GM19455 (cell line): ENCODE results near the gene MEST.
"Not testable (repeated sequence)": the region's sequence is repeated elsewhere in the genome, so short reads cannot be mapped to it uniquely, and the experiment has no call there.

Source experiments
- ATAC-seq: cut with Tn5 transposase; IDR thresholded peaks from one replicate; pipeline ENCODE4 v1.9.1; 2021; ENCODE audit not compliant: unreplicated experiment

The MEST gene

DNA sequence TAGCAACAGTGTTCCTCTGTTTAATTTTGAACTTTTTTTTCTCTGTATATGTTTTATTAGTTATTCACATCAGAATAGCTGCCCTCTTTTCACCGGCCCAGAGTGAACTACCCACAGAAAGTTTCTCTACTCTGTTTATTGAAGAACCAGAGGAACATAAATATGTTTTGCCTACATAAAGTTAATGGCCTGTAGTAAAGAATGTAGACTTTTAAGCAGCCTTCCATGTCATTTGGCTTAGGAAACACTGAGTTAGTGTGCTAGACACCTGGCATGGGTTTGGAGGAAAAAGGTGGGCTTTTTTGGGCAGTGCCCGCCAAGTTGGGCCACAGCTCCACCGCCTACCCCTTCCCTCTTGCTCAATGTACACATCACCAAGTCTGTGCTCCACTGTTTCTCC lies 8.9 kb upstream of the MEST start:
- ATAC-seq = no peak

DNA sequence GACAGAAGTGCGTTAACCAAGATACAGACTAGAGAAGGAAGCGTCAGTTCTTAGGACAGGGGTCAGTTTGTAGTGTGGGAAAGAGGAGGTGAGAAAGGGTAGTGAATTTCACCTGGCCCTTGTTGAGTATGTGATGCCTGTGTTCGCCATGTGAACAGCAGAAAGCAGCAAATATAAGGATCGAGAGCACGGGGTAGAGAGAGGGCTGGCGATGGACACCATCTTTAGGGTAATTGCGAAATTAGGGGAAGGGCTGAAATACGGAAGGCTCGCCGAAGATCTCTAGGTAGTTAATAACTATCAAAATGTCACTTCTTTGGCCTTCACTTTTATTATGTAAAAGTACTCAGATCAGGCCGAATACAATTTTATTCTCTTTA lies 6.2 kb upstream of the MEST start:
- ATAC-seq = no peak

DNA sequence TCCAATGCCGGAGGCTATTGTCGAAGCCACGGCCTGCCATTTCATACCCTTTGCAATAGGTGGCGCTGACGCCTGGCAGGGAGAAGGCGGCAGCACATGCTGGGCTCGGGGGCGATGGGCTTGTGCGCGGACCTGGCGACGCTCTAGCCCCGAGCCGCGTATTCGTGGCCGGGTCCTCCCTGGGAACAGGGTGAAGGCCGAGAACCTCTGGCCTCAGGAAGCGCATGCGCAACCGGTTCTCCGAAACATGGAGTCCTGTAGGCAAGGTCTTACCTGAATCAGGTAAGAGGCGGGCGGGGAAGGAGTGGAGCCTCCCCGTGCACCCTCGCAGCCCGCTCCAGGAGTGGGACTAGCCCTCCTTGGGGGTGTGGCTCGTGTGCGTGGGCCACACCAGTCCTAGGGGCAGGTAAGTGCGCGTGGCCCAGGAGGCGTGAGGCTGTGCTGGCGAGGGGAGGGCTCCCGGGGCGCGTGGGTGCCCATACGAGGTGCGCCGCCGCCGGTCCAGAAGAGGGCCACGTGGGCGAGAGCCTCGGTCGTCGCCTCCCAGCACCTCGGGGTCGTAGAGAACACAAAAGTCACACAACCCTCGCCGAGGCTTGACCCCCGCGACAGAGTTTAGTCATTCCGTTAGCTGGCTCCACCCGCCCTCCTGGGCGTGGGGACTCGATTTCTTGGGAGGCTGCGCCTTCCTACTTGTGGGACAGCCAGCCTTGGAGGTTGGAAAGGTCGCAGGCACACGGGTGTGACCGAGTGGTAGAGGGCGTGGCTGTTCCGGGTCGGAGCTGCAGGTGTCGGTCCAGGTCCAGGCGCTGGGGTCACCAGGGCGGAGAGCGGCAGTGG lies 5.6 kb upstream of the MEST start:
- peak; percentile 51 for ATAC-seq

DNA sequence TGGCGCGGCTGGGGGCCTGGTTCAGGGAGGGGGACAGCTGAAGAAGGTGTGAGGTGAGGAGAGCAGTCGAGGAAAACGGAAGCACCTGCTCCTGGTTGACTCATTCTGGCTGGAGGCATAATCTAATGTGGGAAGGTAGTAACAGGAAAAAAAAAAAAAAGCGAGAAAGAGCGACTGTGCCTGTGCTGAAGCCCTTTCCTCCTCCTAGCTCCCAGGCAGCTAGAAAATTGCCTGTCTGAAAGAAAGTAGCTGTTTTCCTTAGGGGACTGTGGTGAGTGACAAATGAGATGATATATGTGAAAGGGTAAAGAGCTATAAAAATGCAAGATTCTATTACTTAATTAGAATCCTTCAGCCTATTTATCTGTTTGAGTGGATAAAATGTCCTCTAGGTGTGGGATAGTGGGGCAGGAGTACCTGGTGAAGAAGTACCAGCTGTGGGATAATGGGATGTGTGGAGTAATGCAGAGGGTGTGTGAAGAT lies 4.9 kb upstream of the MEST start:
- ATAC-seq = no peak

DNA sequence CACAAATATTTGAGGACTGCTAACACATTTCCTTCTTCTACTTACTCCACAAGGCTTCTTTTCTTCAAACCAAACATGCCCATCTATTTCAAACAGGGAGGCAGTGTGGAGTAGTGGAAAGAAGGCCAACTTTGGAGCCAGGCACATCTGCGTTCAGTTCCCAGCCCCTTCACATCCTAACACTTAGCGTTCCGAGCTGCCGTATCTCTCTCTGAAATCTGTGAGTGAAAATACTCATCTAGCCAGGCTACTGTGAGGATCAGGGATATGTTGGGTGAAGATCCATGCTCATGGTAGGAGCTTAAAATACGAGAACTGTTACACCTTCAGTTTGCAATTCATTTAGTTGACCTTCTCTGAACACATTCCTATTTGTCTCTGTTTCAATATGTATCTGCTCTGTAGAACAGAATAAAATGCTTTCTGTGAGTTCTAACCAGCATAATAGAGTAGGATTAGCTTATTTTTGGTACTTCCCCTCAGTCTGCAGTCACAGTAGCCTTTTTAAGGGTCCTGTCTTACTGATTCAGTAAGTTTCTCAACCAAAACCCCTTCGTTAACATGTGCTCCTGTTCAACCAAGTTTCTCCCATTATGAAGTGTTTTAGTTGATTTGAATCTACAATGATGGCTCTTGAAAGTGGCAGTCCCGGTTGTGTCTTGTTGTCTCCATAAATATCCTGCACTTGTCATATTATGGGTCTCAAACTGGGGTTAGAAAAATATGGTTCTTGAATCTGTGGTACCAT lies 3.3 kb upstream of the MEST start:
- no peak for ATAC-seq

DNA sequence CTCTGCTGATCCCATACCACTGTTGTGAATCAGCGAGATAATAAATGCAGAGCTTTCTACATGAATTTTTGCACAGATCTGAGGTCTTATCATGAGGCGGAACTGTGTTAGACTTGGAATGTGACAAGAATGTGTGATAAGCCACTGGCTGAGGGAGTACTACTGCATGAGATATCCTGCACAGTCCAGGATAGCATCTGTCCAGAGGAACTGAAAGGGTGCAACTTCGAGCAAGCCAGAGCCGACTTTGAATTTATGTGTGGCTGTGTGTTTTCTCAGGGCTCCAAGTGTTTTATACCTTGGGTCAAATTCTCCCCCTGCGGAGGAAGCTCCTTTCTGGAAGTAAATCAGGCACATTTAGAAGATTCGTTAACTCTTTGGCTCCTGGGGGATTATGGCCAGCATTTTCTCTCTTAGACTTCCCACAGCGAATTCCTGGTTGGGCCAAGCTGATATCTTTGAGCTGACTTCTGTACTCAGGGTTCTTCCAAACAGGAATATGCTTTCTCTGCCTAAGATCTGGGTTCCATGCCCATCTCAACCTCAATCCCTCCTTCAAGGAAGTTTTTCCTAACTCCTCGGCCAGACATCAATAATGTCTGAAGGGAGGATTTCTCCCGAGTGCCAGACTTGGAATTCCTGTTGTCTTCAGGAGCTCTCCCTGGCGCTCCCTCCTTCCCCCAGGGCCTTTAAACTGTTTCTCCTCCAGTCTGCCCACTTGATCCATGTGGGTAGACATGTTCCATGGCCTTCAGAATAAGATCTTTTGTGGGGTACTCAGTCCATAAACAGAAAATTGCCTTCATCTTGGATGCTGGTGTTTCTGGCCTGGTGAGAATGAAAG lies 2.5 kb upstream of the MEST start:
- no peak for ATAC-seq

DNA sequence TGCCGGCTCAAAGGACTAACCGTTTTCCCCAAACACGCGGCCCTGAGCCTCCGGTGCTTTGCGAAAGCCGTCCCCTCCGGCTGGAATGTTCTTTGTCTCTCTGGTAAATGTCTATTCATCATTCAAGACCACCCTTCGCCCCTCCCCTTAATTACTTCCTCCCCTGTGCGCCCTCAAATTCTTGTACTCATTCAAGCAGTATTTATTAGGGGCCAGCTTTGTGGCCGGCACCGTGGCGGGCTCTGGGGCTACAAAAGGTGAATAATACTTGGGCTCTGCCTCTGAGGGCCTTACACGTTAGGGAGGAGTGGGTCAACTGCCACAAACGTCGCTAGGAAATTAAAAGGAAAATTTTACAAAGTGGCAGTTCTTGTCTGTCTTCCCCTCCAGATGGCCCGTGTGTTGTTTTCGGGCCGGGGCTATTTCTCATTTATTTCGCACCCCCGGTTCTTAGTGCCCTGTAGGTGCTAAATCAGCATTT lies 1.5 kb upstream of the MEST start:
- no peak for ATAC-seq

DNA sequence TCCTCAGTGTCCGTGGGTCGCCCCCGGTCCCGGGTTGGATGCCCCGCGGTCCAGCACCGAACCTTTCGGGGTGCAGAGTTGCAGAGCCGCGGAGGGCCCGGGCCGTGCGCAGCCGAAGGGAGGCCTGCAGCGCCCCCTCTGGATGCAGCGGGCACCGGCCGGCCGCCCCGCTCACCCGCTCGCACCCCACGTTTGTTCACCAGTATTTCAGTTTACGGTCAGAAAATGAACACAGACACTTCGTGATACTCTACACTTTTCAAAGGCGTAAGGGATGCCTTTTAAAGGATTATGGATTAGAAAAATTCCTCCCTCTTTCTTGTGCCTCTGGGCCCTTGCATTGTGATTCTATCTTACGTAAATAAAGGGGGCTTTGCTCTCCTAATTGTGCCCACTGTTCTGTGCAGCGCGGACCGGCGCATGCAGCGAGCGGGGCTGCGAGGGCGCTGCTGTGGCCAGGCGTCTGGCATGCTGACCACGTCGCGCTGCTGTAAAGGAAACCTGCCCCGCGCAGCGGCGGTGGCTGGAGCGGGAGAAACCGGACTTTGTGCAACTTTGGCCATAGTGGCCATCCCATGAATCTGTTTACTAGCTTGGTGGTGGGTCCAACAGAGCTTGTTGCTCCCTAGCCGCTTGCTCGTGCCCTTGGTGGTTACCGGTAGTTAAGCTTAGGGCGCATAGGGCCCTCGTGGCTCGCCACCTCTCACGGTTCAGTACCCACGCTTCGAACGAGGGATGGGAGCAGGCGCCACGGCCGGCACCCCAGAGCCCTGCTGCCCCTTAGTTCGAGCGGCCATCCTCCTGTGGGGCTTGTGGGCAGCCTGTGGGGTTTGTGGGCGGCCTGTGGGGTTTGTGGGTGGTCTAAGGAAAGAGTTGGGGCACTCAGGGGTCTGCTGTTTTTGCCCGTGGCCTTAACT lies 739 bp upstream of the MEST start:
- no peak for ATAC-seq

DNA sequence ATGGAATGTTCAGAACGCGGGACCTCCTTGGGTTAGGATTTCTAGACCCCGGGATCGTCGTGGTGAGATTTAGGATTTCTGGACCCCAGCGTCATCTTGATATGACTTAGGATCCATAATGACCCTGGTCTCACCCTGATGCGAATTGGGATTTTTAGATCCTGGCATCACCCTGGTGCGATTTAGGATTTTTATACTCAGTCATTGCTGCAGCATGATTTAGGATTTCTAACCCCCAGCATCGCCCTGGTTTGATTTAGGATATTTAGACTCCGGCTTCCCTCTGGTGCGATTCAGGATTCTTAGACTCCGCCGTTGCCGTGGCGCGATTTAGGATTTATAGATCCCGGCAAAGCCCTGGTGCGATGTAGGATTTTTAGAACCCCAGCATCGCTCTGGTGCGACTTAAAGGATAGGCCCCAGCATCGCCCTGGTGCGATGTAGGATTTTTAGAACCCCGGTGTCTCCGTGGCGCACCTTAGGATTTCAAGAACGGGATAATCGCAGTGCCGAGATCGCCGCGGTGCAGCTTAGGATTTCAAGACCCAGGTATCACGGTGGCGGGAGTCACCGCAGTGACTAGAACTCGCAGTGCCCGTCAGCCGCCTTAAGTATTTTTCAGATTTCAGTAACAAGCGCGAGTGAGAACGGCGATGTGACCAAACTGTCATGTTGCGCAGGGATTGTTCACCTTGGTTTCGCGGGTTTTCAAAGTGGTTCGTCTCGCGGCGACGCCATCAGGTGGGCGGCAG lies 814 bp downstream of the MEST start:
- ATAC-seq = no peak

DNA sequence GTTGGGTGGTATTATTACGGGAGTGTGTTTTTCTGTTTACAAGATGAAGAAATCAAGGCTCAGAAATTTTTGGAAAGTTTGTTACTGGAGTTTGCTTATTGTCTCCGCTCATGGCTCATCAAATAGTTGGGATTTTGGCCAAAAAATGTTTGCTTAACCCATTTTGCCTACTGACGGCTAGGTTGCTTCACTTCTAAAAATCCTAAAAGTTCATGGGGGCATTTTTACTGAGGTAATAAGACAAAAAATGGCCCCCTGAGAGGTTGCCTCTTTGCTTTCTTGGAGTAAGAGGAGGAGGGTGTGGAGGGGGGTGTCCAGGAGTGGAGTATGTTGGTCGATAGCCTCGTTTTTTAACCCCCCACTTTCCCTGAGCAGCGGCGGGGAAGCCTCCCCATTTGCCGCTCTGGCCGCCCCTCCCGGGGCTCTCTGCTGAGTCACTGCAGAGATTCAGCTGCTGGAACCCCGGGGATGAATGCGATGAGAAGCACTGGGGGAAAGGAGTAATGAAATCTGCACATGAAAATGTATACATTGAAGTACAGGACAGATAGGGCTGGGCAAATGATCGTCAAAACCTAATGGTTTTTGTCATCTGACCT lies 1.5 kb downstream of the MEST start:
- no peak for ATAC-seq

DNA sequence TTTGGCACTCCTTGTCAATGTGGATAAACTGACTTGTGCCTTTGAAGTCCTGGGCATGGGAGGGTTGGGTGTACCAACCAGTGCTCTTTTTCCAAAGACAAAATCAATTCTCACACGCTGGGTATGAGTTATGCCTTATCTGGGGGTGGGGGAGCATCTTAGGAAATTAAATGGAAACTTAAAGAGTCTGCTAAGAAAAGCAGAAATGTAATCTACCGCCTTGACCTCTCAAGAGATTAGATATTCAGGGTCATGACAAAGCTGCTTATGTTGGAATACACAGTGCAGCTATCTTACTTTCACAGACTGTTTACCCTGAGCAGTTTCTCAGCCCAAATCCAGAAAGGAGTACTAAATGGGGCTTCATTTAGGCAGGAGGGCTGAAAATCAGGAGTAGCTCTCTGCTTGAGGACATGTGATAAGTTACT lies 2.6 kb downstream of the MEST start:
- no peak for ATAC-seq

DNA sequence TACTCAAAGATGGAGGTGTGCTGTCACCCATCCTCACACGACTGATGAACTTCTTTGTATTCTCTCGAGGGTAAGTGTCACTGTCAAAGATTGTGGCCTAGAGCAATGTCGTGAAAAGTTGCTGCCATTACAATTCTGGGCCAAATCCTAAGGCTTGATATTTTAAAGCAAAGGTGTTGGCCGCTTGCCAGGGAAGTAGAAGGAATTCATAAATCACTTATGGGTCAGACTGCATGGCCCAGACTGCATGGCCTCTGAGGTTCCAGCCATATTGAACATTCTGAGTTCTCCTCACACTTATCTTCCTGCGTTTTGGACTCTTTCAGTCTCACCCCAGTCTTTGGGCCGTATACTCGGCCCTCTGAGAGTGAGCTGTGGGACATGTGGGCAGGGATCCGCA lies 8.6 kb downstream of the MEST start:
- ATAC-seq = no peak

DNA sequence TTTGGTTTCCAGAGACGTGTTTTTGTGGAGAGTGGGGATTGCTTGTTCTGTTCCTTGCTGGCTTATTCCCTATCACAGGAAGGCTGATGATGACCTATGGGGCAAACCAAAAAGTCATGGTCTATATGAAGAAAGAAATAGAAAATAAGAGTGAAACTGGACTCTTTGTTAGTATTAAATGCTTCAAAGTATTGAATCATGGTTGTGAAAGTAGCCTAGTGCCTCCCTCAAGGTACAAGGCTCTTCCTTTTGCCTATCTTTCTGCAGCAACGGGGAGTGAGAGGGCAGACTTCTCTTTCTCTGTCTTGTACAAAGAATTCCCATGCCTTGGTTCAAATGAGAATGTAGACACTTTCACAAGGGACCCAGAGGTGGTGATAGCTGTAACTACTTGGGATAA lies 9.0 kb downstream of the MEST start:
- ATAC-seq = no peak

DNA sequence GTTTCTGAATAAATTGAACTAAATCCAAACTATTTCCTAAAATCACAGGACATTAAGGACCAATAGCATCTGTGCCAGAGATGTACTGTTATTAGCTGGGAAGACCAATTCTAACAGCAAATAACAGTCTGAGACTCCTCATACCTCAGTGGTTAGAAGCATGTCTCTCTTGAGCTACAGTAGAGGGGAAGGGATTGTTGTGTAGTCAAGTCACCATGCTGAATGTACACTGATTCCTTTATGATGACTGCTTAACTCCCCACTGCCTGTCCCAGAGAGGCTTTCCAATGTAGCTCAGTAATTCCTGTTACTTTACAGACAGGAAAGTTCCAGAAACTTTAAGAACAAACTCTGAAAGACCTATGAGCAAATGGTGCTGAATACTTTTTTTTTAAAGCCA lies 13.9 kb downstream of the MEST start:
- no peak for ATAC-seq

DNA sequence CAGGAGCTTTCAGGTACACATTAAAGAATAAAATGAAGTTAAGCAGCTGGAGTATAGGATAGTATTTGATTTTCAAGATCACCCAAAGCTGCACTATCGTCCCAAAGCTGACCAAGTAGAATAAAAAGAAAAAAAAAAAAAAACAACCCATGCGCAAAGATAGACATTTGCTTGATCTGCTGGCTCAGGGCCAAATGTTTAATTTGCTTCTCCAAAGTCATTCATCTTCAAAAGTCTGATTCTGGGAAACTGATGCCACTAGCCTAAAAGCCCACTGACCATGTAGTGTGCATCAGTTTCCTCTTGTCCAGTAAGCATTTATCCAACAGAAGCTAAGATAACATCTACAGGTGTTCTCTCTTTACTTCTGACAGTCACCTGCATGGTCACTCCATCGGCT lies 14.5 kb downstream of the MEST start:
- no peak for ATAC-seq

DNA sequence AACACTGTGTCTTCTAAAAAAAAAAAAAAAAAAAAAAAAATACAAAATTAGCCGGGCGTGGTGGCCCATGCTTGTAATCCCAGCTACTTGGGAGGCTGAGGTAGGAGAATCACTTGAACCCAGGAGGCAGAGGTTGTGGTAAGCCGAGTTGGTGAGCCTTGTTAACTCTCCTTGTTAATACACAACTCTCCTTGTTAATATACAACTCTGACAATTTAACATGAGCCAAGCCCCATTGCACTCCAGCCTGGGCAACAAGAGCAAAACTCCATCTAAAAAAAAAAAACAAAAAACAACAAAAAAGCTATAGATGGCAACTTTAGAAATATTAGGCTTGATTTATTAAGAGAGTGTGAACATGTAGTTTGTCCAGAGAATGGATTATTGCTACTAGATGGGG lies 20.2 kb downstream of the MEST start:
- ATAC-seq = not testable (repeated sequence)

DNA sequence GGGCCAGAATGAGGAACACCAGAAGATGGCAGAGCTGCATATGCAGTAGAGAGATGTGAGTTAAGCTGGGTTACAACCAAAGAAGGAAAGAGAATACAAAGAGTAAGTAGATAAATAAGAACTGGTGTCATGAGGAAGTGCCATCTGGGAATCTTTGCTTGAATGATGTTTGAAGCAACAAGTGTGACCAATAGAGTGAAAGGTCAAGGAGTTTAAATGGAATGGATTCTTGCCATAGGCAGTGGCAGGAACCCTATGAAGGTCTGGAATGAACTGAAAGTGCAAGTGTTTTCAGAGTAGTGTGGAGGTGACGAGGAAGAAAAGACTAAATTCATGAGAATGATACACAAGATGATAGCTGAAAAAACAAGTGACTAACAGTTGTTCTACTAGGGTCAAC lies 21.6 kb downstream of the MEST start:
- ATAC-seq = no peak

DNA sequence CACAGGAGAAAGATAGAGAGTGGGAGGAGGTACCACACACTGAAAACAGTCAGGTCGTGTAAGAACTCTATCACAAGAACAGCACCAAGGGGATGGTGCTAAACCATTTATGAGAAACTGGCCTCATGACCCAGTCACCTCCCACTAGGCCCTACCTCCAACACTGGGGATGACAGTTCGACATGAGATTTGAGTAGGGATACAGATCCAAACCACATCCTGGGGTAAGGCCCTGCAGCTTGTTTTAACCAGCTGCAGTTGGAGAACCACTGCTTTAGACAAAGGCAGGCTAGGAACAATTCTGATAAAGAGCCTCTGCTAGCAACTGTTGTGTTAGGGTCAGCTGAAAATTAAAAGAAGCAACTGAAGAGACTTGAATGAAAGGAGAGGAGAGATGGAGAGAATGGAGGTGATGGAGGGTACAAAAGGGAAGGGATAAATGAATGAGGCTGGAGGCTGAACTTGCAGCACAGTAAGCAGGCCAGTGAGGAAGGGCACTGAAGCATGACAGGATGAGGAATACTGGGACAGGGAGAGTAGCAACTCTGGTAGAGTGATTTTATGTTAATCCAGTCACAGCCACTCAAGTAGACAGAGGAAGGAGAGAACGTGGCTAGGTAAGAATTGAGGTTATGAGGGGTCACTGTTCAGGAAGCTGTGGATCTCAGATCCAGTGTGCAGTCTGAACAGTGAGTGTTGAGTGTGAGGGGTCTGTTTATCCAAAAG lies 23.6 kb downstream of the MEST start:
- no peak for ATAC-seq
